ENCODE measurements around the gene FAM177B. TPM values are rescaled to one million over a fixed set of nuclear protein-coding genes. Genes with fewer than 3 reads are reported as not detected.

The FAM177B gene
- total and polyA plus RNA-seq, 2 donors: 0.42 to 1.8 TPM

Other genes with a start within 250 kb of the FAM177B start
- 0.33 TPM for gene HHIPL2, start 189.1 kb upstream of the FAM177B start, total RNA-seq
- gene HHIPL2, start 189.1 kb upstream of the FAM177B start, polyA plus RNA-seq: 0.57 TPM
- 8.5 TPM for gene TAF1A, start 147.3 kb upstream of the FAM177B start, total RNA-seq
- 2.9 TPM for gene TAF1A, start 147.3 kb upstream of the FAM177B start, polyA plus RNA-seq
- gene MIA3, start 119.1 kb upstream of the FAM177B start, total RNA-seq: 35.8 TPM
- 33.1 TPM for gene MIA3, start 119.1 kb upstream of the FAM177B start, polyA plus RNA-seq
- gene AIDA, start 24.7 kb upstream of the FAM177B start, total RNA-seq: 20.4 TPM
- gene AIDA, start 24.7 kb upstream of the FAM177B start, polyA plus RNA-seq: 54.0 TPM
- gene BROX, start 24.6 kb upstream of the FAM177B start, total RNA-seq: 27.5 TPM
- gene BROX, start 24.6 kb upstream of the FAM177B start, polyA plus RNA-seq: 35.8 TPM
- 2.0 TPM for gene DISP1, start 77.8 kb downstream of the FAM177B start, total RNA-seq
- 2.2 TPM for gene DISP1, start 77.8 kb downstream of the FAM177B start, polyA plus RNA-seq